Effector memory CD8-positive, alpha-beta T cell (primary cell): Measurements from ENCODE around the gene KCNF1.

Experiments
- ATAC-seq: fragments of 150-1000 bp; cut with Tn5 transposase; replicated peaks from 2 replicates; pipeline ENCODE4 v1.10.0; 2021; ENCODE audit warnings: mild to moderate bottlenecking, moderate library complexity
- DNase-seq, 3 experiments: peaks; one replicate each; pipeline ENCODE4 v3.0.0; 2021
- H3K27ac Mint-ChIP-seq, 2 donors: one replicate each; pipeline ENCODE4 v1.8.0; 2022; ENCODE audit warnings: mild to moderate bottlenecking in 2 of 2, mixed read lengths in 2 of 2, moderate library complexity in 2 of 2
- H3K27me3 Mint-ChIP-seq, 2 donors: one replicate each; pipeline ENCODE4 v1.8.0; 2022; ENCODE audit warnings: mixed read lengths in 2 of 2
- H3K36me3 Mint-ChIP-seq: one replicate; pipeline ENCODE4 v1.8.0; 2022; ENCODE audit warnings: mild to moderate bottlenecking, moderate library complexity, mixed read lengths; ENCODE audit not compliant: insufficient read depth
- H3K4me1 Mint-ChIP-seq, 2 donors: one replicate each; pipeline ENCODE4 v1.8.0; 2022; ENCODE audit warnings: low read depth in 2 of 2, mixed read lengths in 2 of 2
- H3K4me3 Mint-ChIP-seq, 2 donors: one replicate each; pipeline ENCODE4 v1.8.0; 2022; ENCODE audit warnings: mild to moderate bottlenecking in 2 of 2, mixed read lengths in 2 of 2, moderate library complexity in 2 of 2
- H3K9me3 Mint-ChIP-seq, 2 donors: one replicate each; pipeline ENCODE4 v1.8.0; 2022; ENCODE audit warnings: mixed read lengths in 2 of 2

Gene KCNF1

DNA sequence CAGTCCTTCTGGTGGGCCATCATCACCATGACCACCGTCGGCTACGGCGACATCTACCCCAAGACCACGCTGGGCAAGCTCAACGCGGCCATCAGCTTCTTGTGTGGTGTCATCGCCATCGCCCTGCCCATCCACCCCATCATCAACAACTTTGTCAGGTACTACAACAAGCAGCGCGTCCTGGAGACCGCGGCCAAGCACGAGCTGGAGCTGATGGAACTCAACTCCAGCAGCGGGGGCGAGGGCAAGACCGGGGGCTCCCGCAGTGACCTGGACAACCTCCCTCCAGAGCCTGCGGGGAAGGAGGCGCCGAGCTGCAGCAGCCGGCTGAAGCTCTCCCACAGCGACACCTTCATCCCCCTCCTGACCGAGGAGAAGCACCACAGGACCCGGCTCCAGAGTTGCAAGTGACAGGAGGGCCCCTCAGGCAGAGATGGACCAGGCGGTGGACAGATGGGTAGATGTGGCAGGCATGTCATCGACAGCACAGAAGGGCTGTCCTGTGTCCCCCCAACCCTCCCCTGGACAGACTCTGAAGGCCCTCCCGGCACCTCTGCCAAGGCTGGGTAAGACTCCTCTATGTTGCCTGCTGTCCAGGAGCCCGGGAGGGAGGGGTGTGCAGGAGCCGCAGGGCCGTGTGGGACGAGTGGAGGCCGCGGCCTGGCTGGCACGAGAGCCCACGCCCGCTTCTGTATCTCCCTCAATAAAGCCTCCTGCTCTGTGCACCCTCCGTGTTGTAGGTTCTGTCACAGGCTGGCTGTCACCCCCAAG, 2.0 kb downstream of the KCNF1 start:
- ATAC-seq (no peak), DNase-seq (no peak)
- Mint-ChIP-seq H3K27ac (no peak overlapping the region), H3K4me1 (peaks cover 0 to 2% of the 10 kb centered on the region in 2 donors), H3K36me3 (no peaks in the 10 kb centered on the region), H3K27me3 (peaks cover 47 to 73% of the 10 kb centered on the region in 2 donors), H3K9me3 (no peaks in the 10 kb centered on the region), H3K4me3 (peak overlapping the region in 1 of 2 donors; percentile 53)

GRCh38 chr2:10914272-10914693, 2.5 kb downstream of the KCNF1 start:
- Mint-ChIP-seq H3K27ac (no peak overlapping the region), H3K27me3 (peaks cover 42 to 73% of the 10 kb centered on the region in 2 donors), H3K9me3 (no peaks in the 10 kb centered on the region), H3K4me3 (no peak overlapping the region), H3K36me3 (no peaks in the 10 kb centered on the region), H3K4me1 (peaks cover 0 to 2% of the 10 kb centered on the region in 2 donors)
- ATAC-seq (no peak), DNase-seq (no peak)

DNA sequence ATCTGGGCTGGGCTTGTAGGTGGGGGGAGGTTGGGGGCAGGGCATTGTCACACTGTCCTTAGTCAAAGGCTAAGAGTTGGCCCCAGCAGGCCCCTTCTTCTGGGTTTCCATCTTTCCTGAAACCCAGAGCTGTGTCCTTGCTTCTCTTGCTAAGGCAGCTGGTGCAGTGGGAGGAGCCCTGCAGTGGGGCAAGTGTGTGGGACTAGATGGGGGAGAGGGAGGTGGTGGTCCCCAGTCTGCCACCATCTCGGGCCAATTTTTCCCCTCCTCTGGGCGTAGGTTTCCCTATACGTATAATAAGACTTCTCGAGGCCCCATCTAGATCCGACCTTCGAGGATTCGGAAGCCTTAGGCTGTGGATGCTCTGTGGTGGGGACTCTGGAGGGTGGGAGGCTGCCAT, 3.5 kb downstream of the KCNF1 start:
- DNase-seq (no peak), ATAC-seq (no peak)
- H3K27ac Mint-ChIP-seq, result no peak overlapping the region
- peaks cover 0 to 4% of the 10 kb centered on the region in 2 donors for H3K4me1 Mint-ChIP-seq
- H3K36me3 Mint-ChIP-seq, result no peaks in the 10 kb centered on the region
- H3K9me3 Mint-ChIP-seq, result no peaks in the 10 kb centered on the region
- H3K4me3 Mint-ChIP-seq, result no peak overlapping the region
- peaks cover 37 to 73% of the 10 kb centered on the region in 2 donors for H3K27me3 Mint-ChIP-seq

GRCh38 chr2:10915731-10916276, 4.1 kb downstream of the KCNF1 start:
- no peaks in the 10 kb centered on the region for H3K9me3 Mint-ChIP-seq
- DNase-seq (no peak), ATAC-seq (no peak)
- H3K36me3 Mint-ChIP-seq, result no peaks in the 10 kb centered on the region
- H3K4me3 Mint-ChIP-seq, result no peak overlapping the region
- no peak overlapping the region for H3K27ac Mint-ChIP-seq
- peaks cover 37 to 73% of the 10 kb centered on the region in 2 donors for H3K27me3 Mint-ChIP-seq
- peaks cover 0 to 4% of the 10 kb centered on the region in 2 donors for H3K4me1 Mint-ChIP-seq

GRCh38 chr2:10916953-10917352, 5.2 kb downstream of the KCNF1 start:
- ATAC-seq (no peak), DNase-seq (no peak)
- peaks cover 0 to 4% of the 10 kb centered on the region in 2 donors for H3K4me1 Mint-ChIP-seq
- no peak overlapping the region for H3K4me3 Mint-ChIP-seq
- H3K9me3 Mint-ChIP-seq, result no peaks in the 10 kb centered on the region
- peaks cover 37 to 78% of the 10 kb centered on the region in 2 donors for H3K27me3 Mint-ChIP-seq
- H3K27ac Mint-ChIP-seq, result no peak overlapping the region
- H3K36me3 Mint-ChIP-seq, result no peaks in the 10 kb centered on the region

GRCh38 chr2:10917927-10918326, 6.2 kb downstream of the KCNF1 start:
- peaks cover 36 to 81% of the 10 kb centered on the region in 2 donors for H3K27me3 Mint-ChIP-seq
- no peak for ATAC-seq

GRCh38 chr2:10918661-10919409, 7.1 kb downstream of the KCNF1 start:
- peaks cover 32 to 81% of the 10 kb centered on the region in 2 donors for H3K27me3 Mint-ChIP-seq
- H3K4me3 Mint-ChIP-seq, result no peak overlapping the region
- no peak overlapping the region for H3K27ac Mint-ChIP-seq
- H3K36me3 Mint-ChIP-seq, result no peaks in the 10 kb centered on the region
- ATAC-seq (no peak), DNase-seq (no peak)
- no peaks in the 10 kb centered on the region for H3K9me3 Mint-ChIP-seq
- peaks cover 0 to 2% of the 10 kb centered on the region in 2 donors for H3K4me1 Mint-ChIP-seq

More at GRCh38 chr2:10917927-10918326, 6.2 kb downstream of the KCNF1 start:
- Mint-ChIP-seq H3K9me3 (no peaks in the 10 kb centered on the region), H3K4me1 (peaks cover 0 to 2% of the 10 kb centered on the region in 2 donors), H3K27ac (no peak overlapping the region), H3K4me3 (no peak overlapping the region), H3K36me3 (no peaks in the 10 kb centered on the region)
- no peak for DNase-seq

- Mint-ChIP-seq H3K4me3 (no peak overlapping the region), H3K27ac (no peak overlapping the region), H3K4me1 (peaks cover 0 to 2% of the 10 kb centered on the region in 2 donors), H3K36me3 (no peaks in the 10 kb centered on the region), H3K27me3 (peaks cover 31 to 81% of the 10 kb centered on the region in 2 donors), H3K9me3 (no peaks in the 10 kb centered on the region)
- ATAC-seq (no peak), DNase-seq (no peak)
These were observed 7.7 kb downstream of the KCNF1 start for GRCh38 chr2:10919410-10919770.

GRCh38 chr2:10919771-10920621, 8.3 kb downstream of the KCNF1 start:
- Mint-ChIP-seq H3K27ac (no peak overlapping the region), H3K27me3 (peaks cover 25 to 81% of the 10 kb centered on the region in 2 donors), H3K4me1 (peaks cover 0 to 2% of the 10 kb centered on the region in 2 donors), H3K4me3 (no peak overlapping the region), H3K9me3 (no peaks in the 10 kb centered on the region), H3K36me3 (no peaks in the 10 kb centered on the region)
- DNase-seq (no peak), ATAC-seq (no peak)

- no peaks in the 10 kb centered on the region for H3K9me3 Mint-ChIP-seq
- H3K4me3 Mint-ChIP-seq, result no peak overlapping the region
- DNase-seq (no peak), ATAC-seq (no peak)
- H3K27ac Mint-ChIP-seq, result no peak overlapping the region
- peaks cover 0 to 2% of the 10 kb centered on the region in 2 donors for H3K4me1 Mint-ChIP-seq
- H3K27me3 Mint-ChIP-seq, result peaks cover 20 to 77% of the 10 kb centered on the region in 2 donors
- no peaks in the 10 kb centered on the region for H3K36me3 Mint-ChIP-seq
These were observed 9.1 kb downstream of the KCNF1 start for GRCh38 chr2:10920764-10921388.

DNA sequence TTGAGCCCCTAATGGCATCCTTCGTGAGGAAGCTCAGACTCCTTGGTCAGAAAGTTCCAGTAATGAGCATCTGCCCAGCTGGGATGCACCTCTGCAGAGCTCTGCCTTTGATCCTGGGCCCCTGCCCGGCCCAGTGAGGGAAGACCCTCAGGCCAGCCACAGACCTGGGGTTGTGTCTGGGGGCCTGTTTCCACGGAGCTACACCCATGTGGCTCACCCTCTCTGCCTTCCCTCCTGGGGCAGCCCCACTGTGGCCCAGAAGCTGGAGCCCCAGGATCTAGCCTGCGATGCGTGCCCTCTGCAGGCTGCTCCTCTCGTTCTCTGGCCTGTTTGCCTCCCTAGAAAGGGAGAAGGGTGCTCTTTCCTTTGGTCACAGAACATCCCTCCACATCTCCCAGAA, 9.8 kb downstream of the KCNF1 start:
- no peaks in the 10 kb centered on the region for H3K36me3 Mint-ChIP-seq
- ATAC-seq (no peak), DNase-seq (no peak)
- no peak overlapping the region for H3K27ac Mint-ChIP-seq
- H3K4me3 Mint-ChIP-seq, result no peak overlapping the region
- no peaks in the 10 kb centered on the region for H3K9me3 Mint-ChIP-seq
- peaks cover 26 to 77% of the 10 kb centered on the region in 2 donors for H3K27me3 Mint-ChIP-seq
- peaks cover 0 to 2% of the 10 kb centered on the region in 2 donors for H3K4me1 Mint-ChIP-seq

DNA sequence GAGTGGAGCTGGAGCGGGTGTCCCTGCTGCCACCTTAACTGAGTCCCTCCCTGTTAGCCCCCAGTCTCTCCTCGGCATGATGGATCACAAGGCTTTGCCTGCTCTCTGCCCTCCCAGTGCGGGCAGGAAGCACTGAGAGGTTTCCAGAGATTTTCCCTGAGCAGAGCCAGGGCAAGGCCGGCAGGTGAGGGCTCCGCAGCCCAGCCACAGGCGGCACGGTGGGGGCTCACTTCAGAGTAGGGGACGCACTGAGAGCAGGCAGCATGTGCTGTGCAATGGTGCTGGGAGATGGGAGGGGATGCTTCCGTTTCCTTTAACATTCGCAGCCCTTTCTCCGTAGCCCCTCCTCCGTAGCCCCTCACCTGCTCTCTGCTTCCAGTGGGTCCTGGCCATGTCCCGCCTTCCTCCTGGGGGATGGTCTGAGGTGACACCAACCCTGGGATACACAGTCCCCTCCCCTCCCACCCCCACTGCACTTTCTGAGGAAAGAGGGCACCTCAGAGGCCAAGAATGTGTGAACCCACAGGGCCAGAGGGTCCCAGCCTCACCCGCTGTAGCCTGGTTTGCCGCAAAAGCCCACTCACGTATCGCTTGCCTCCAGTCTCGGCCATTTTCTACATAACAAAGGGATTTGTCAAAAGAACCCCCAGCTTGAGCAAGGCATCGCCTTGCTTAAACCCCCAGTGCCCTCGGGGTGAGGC, 10.7 kb downstream of the KCNF1 start:
- no peaks in the 10 kb centered on the region for H3K36me3 Mint-ChIP-seq
- ATAC-seq, result no peak

More for the DNA sequence above, 10.7 kb downstream of the KCNF1 start:
- peaks cover 0 to 2% of the 10 kb centered on the region in 2 donors for H3K4me1 Mint-ChIP-seq
- DNase-seq, result no peak
- H3K27ac Mint-ChIP-seq, result no peak overlapping the region
- no peaks in the 10 kb centered on the region for H3K9me3 Mint-ChIP-seq
- peaks cover 26 to 78% of the 10 kb centered on the region in 2 donors for H3K27me3 Mint-ChIP-seq
- H3K4me3 Mint-ChIP-seq, result no peak overlapping the region
